CD1c-positive myeloid dendritic cell (primary cell): Measurements from ENCODE around the gene PXYLP1.

Experiments used
- DNase-seq: peaks from one replicate; pipeline ENCODE4 v3.0.0-alpha.2; 2016; ENCODE audit errors: extremely low spot score

Gene PXYLP1

DNA sequence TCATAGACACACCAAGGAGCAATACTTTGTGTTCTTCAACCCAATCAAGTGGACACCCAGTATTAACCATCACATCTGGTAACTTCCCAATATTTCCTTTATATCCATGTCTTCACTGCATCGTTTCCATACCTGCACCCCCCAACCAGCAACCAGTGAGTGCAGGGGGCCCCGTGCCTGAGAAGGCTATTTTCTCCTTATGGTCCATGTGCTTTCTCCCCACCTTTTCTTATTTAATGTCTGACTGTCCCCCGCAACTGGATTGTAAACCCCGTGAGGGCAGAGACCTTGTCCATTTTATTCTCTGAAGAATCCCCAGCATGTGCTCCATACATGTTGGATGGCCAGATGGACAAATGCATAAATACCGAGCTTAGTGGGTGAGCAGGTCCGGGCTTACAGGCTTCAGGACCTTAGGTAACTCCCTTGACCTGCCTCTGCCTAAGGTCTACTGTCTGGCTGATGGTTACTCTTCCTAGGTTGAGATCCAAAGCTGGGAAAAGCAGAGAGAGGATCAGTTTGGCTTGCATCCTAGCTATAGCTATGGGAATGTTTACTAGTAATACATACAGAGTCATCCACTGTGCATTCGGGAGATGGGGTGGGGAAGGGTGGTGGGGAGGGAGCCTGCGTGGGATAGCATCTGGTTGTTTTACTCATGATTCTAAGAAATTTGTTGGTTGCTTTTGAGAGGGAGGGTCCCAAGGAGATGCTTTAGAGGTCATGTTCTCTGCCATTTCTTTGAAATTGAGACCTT lies 41.5 kb downstream of the PXYLP1 start:
- no peak for DNase-seq

DNA sequence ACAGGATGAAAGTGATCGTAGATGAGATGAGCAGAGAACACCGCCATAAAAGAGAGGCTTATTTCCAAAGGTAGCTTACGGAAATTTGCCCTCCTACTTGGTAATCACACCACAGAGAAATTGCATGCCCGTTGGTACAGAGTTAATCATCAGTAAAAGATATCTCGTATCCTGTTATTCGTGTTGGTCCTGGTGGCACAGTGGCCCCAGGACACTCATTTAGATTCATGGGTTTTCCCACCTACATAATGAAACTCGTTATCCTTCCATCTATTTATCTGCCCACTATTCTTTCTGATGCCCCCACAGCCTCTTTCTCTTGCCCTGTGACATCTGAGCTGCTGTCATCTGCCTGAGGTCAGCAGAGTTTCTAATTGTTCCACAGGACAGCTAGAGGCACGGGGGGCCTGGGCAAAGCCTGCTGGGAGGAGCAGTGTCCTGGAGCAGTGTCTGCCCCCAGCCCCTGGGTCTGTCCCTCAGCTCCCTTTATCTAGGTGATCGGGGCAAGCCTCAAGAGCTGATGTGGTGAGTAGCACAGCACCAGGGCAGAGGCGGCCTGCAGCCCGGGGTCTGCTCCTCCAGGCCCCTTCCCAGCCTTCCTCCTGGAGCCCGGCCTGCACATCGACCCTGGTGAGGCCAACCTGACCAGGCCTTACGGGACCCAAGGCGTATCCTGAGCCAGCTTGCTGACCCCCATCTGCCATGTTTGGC lies 42.2 kb downstream of the PXYLP1 start:
- no peak for DNase-seq

DNA sequence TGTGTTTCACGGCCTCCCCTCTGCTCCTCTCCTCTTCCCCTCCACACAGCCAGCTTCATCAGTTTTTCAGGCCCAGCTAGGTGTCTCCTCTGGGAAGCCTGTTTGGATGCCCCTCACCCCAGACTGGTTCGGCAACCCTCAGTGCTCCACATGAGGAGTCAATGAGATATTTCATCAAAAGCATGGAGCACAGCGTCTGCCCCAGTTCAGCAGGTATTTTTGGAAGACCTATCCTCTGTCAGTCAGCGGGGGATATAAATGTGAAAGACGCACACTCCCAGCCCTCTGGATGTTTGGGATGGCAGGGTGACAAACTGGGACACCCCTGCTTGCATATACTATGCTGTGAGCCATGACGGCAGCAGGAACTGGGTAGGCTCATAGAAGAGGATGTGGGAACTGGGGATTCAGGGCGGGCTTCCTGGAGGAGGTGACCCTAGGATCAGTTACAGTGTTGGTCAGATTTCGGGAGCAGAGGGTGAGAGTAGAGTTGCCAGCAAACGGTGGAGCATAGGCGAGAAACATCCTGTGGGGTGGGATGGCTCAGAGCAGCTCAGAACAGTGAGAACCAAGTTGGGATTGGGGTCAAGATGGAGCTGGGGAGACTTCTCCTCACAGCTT lies 42.9 kb downstream of the PXYLP1 start:
- no peak for DNase-seq

DNA sequence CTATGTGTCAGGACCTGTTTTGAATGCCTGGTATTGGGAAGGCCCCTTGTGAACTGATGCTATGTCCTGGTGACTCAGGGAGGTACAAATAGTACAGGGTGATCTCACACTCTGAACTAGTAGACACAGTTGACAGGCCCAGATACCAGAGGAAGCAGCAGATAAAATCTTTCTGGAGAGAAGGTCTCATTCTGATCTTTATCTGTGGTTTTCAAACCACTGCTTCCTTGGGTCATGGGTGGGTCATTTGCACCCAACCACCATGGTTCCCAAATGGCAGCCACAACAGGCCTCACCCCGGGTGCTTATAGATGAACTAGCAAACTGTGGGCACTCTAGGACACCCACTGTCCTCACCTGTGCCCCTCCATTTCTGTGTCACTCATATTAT lies 43.4 kb downstream of the PXYLP1 start:
- no peak for DNase-seq

DNA sequence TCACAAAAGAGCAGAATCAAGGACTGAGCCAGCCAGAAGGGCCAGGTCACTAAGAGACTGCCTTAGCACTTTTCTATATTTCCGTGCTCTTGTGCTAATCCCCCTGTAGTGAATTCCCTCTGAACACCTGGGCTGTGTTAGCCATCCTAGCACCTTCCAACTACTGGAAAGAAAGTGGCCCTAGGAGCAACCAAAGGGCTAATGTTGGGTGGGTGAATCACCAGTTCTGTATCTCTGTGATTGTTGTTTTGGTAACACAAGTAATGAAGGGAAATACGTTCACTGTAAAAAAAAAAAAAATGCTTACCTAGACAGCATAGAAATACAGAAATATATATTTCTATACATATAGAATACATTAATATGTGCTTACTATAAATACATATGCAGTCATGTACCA lies 43.9 kb downstream of the PXYLP1 start:
- DNase-seq = no peak

DNA sequence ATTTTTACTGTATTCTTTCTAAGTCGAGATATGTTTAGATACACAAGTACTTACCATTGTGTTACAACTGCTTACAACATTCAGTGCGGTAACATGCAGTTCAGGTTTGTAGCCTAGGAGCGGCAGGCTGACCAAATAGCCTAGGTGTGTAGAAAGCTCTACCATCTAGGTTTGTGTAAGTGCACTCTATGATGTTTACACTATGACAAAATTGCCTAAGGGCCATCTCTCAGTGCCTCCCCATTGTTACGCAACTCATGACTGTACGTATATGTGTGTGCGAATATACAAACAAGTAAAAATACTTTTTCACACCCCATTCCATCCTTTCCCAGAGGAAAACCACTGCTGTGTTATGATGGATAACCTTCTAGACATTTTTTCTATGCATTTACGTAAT lies 44.3 kb downstream of the PXYLP1 start:
- no peak for DNase-seq

DNA sequence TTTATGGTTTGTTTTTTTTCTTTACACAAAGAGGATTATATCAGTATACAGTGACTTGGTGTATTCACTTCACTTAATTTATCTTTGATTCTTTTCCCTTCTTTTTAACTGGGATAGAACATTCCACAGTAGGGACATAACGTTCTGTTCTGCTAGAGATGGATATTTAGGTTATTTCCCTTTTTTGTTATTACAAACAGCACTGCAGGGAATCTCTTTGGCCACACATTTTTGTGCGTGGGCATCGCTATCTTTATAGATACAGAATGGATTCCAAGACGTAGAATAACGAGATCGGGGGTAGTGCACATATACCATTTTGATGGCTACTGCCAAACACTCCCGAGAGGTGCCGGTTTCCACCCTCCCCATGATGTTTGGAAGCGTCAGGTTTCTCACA lies 44.8 kb downstream of the PXYLP1 start:
- no peak for DNase-seq

DNA sequence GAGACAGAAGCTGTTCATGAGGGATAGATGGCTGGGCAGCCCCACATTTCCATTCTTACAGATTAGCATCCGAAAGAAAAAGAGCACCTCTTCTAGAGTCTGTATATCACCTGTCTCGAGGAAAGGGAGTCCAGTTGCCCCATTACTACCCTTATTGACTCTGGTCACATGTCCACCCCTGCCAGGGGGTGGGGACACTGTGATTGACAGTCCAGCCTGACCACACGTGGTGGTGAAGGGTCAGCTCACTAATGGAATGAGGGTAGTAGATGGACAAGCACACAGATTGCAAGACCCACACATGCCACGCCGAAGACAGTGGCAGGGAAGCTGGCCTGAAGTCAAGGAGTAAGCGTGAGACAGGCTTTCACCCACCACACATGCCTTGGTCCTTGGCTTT lies 45.8 kb downstream of the PXYLP1 start:
- no peak for DNase-seq

DNA sequence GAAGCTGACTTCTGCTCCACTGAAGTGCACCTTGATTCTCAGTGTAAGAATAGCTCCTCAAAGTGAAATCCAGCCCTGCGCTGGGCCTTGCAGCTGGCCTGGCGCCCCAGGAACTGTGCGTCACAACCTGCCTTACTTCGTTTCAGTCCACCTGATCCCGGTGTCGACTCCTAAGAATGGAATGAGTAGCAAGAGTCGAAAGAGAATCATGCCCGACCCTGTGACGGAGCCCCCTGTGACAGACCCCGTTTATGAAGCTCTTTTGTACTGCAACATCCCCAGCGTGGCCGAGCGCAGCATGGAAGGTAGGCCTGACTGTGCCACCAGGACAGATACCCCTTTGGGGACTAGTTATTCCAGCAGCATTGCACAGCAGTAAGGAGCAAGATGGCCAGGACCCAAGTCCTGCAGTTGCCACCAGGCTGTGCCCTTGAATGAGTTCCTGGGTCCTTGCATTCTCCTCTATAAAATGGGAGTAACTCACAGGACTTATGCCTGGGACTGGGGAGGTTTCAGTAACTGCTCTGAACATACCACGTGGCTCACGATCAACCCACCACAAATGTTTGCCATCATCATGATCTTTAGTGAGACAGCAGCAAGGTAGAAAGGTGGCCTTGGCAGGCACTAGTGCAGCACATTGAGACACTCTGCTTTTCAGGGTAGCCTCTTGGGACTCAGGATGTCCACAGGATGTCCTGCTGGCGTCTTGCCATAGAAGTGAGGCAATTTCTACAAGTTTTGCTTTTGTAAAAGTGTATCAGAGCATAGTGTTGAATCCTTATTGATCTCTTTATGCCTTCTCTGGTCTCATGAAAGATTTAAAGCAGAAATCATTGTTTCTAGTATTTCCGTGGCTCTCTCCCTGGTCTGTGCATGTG lies 46.8 kb downstream of the PXYLP1 start:
- no peak for DNase-seq

DNA sequence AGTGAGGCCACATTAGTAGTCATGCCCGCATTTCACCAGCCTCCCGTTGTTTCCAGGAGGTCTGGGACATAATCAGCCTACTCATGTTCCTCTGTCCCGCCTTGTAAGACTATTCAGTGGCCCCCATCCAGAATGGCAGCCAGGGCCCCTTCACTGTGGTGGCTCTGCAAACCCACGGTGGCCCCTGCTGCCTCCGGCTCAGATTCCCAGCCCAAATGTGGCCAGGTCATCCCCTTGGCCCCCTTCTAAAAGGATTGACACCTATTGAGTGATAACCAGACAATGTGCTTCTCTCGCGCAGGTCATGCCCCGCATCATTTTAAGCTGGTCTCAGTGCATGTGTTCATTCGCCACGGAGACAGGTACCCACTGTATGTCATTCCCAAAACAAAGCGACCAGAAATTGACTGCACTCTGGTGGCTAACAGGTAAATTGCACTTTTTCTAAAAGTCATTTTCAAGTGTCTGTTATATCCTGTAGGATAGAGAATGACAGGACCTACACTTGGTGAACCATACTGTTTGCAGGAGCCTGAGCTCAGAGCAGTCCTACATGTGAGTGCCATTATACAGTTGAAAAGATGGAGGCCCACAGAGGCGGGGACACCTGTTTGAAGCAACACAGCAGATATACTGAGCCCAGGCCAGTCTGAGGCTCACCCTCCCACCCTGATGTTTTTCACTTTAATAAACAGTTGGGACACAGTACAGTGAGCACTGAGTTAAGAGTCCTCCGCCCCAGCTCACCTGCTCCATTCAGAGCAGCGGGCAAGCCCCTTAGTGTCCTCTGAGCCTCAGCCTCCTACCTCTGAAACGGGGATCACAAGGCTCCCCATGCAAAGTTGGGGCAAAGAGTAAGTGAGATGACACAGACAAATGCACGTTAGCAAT lies 47.7 kb downstream of the PXYLP1 start:
- peak; percentile 37 for DNase-seq

DNA sequence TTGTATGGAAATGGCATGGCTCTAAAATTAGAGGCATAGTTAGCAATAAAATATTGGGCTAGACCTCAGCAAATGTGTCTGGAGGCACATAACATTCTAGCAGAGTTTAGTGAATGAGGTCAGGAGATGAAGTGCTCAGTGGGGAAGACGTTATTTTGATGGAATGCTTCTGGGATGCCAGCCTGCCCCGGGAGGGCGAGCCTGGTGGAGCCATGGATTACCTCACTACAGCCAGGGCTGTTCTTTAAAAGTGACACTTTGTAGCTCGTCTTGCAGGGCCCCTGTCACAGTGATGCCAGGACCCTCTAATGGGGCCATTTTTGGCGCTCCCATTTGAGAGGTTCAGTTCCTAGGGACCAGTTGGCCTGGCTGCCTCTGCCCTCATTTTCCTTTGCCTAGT lies 48.5 kb downstream of the PXYLP1 start:
- DNase-seq = no peak

DNA sequence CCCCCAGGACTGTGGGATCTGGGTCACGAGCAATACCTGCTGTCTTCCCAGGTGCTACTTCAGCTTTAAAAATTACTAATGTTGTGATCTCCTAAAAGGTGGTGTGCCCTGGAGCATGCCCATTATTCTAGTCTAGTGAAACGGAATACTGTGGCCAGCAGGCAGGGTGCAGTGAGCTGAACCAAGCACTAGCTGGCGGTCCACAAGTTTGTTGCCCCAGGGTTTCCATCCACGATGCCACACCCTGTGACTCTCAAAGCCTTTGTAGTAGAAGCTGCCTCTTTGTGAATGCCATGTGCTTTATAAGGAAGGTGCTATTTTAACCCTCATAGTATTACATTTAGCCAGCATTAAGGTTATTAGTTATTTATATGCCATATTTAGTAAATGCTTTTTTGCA lies 49.1 kb downstream of the PXYLP1 start:
- DNase-seq = no peak

DNA sequence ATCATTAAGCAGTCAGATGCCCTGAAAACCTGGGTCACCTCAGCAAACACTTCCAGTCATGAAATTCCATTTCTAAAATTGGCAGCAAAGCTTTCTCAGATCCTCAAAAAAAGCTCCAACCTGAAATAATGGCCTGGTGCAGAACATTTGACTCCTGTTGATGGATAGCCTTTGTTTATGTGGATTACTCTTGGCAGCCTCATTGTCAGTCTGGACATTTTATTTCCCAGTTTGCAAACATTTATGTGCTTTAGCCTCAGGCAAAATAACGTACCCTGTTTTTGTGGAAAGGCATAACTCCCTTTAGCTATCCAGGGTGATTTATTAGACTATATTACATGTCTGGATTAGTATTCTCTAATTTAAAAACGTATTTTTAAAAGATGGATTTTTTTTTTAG lies 53.9 kb downstream of the PXYLP1 start:
- DNase-seq = no peak

DNA sequence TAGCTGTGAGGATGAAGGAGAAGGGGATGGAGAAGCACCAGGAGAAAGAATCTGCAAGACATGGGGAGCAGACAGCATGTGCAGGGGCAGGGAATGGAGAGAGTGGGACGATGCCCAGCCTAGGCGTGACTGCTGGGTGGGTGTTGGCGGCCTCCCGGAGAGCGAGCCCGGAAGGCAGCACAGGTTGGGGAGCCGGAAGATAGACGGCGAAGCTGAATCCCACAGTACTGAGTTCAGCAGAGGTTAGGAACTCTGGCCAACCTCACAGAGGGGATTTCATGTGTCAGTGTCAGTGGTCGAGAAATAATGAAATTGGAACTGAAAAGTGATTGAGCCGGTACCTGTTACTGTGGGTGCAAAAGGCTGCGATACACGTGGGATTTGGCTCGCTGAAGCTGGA lies 55.2 kb downstream of the PXYLP1 start:
- DNase-seq = no peak

DNA sequence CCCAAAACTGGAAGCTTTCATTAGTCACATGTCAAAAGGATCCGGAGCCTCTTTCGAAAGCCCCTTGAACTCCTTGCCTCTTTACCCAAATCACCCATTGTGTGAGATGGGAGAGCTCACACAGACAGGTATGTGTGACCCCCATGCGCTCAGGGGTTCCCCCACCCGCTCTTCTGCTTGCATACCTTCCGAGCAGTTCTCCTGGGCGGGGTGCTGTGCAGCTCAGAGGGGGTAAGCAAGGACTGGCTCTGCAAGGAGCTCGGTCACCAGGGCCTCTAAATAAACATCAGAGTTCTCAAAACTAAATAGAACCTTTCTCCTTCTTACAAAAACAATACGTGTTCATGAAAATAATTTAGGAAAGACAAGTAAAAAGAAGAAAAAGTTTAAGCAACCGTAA lies 55.7 kb downstream of the PXYLP1 start:
- DNase-seq = no peak

DNA sequence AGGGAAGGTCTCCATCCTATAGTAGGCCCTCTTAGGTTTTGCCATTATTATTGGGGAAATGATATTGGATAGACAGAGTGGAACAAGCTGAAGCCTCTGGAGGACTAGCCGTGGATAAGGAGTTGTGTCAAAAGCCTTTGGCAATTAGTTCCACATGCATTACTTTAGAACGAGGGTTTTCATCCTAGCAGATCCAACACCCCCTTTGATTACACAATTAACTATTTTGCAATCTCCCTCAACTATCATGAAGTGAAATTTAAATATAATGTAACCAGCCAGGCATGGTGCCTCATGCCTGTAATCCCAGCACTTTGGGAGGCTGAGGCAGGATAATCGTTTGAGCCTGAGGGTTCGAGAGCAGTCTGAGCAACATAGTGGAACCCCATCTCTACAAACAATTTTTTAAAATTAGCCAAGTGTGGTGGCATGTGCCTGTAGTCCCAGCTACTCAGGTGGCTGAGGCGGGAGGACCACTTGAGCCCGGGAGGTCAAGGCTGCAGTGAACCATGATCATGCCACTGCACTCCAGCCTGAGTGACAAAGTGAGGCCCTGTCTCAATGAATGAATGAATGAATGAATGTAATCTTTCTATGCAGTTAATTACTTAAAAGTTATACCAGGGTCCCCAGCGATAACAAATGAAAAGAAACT lies 56.8 kb downstream of the PXYLP1 start:
- peak; percentile 24 for DNase-seq

DNA sequence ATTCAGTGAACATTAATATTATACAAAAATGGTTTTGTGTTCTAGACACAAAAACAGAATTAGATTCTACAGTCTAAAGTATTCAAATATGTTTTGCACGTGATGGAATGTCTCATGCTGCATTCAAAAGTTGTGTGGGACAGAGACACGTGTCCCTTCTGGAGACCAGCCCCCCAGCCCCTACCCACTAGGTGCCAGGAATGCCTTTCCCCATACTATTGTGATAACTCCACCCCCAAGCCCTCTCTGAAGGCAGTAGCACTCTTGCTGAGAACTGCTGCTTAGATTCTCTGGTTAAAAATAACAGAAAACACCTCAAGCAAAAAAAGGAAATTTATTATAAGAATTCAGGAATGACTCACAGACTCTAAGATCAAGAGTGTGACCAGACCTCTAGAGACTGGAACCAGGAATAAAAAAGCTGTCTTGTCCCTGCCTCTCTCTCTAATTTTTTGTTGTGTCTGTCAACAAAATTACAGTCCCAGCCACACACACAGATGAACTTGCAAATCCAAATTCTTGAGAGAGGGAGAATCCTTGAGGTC lies 57.7 kb downstream of the PXYLP1 start:
- DNase-seq = no peak

DNA sequence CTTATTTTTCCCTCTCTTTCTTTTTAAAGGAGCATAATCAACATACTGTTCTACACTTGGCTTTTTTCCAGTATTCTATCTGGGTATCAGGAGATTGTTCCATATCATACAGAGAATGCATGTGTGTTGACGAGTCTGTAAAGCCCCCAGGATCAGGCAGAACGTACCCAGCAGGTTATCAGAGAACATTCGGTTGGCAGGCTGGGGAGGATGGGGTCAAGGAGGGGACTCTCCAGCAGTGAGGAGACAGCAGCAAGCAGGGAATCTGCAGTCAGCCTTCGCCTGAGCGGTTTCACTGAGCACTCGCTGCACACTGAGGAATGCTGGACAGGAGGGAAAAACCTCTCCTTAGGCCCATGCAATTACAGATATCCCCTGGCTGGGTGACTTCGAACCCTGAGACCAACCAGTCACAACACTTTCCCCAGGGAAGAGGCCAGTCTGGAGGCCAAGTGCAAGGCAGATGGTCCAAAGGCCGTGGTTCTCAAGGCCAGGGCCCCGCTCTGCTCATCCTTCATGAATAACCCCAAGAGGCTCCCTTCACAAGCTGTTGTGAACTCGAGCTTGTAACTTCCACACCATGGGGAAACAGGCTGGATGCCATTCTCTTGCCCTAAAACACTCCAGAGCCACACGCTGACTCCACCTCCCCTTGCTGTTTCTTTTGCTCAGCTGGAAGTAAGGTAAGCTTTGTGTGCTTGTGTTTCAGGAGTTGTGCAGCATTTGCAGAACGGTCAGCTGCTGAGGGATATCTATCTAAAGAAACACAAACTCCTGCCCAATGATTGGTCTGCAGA lies 60.1 kb downstream of the PXYLP1 start:
- DNase-seq = no peak

DNA sequence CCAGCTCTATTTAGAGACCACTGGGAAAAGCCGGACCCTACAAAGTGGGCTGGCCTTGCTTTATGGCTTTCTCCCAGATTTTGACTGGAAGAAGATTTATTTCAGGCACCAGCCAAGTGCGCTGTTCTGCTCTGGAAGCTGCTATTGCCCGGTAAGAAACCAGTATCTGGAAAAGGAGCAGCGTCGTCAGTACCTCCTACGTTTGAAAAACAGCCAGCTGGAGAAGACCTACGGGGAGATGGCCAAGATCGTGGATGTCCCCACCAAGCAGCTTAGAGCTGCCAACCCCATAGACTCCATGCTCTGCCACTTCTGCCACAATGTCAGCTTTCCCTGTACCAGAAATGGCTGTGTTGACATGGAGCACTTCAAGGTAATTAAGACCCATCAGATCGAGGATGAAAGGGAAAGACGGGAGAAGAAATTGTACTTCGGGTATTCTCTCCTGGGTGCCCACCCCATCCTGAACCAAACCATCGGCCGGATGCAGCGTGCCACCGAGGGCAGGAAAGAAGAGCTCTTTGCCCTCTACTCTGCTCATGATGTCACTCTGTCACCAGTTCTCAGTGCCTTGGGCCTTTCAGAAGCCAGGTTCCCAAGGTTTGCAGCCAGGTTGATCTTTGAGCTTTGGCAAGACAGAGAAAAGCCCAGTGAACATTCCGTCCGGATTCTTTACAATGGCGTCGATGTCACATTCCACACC lies 60.9 kb downstream of the PXYLP1 start:
- DNase-seq = no peak
